Measurements from ENCODE around the gene C3orf33.

Gene C3orf33

DNA sequence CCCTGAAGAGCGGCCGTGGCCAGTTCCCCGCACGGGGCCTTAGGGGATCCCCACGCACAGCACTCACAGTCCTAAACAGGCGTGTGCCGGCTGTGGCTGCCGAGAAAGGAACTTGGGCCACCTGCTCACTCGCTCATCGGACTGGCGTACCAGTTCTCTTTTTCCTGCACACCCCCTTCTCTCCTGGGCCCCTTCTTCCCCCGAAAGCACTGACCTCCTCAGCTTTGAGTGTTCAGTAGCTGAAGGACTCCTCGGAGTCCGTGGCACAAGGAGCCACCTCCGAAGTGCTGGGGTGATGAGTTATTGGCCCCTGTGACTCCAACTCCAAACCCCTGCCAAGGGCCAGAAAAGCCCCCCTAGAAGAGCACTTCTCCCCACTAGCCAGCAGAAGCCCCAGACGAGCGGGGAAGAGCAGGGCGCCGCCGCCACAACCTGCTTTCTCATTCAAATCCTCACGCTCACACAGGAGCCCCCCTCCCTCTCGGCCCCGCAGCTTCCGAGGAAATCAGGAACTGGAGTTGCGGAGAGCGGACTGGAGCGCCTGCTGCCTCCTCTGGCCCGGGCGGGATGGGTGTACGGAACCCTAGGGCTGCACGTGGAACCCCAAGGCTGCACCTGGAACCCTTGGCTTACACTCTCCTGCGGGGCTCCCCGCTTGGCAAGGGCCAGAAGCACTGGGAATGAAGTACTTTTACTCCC lies 61.3 kb downstream of the C3orf33 start, which contains the start of gene PLCH1:
Gene PLCH1 (minus strand): TSS at position 446 of the 699 bp plus-strand sequence. CDS start 40,847 bp downstream, outside the sequence.
- TF ChIP-seq TOX (CRISPR knock-in tag; IDR thresholded peaks at IDR 0.05; ENCODE audit: borderline replicate concordance) (no peak), BACH2 (CRISPR knock-in tag; IDR thresholded peaks at IDR 0.05; ENCODE audit: borderline replicate concordance) (no peak), ESRRG (CRISPR knock-in tag; IDR thresholded peaks at IDR 0.05) (no peak), ZNF70 (CRISPR knock-in tag; IDR thresholded peaks at IDR 0.05) (no peak), TCF4 (CRISPR knock-in tag; IDR thresholded peaks at IDR 0.05; ENCODE audit: borderline replicate concordance) (no peak), CSDC2 (CRISPR knock-in tag; IDR thresholded peaks at IDR 0.05) (no peak)
- TF ChIP-seq, protein P1, sequence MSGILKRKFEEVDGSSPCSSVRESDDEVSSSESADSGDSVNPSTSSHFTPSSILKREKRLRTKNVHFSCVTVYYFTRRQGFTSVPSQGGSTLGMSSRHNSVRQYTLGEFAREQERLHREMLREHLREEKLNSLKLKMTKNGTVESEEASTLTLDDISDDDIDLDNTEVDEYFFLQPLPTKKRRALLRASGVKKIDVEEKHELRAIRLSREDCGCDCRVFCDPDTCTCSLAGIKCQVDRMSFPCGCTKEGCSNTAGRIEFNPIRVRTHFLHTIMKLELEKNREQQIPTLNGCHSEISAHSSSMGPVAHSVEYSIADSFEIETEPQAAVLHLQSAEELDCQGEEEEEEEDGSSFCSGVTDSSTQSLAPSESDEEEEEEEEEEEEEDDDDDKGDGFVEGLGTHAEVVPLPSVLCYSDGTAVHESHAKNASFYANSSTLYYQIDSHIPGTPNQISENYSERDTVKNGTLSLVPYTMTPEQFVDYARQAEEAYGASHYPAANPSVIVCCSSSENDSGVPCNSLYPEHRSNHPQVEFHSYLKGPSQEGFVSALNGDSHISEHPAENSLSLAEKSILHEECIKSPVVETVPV (CRISPR knock-in tag; IDR thresholded peaks at IDR 0.05): no peak
- TF ChIP-seq, protein P2, sequence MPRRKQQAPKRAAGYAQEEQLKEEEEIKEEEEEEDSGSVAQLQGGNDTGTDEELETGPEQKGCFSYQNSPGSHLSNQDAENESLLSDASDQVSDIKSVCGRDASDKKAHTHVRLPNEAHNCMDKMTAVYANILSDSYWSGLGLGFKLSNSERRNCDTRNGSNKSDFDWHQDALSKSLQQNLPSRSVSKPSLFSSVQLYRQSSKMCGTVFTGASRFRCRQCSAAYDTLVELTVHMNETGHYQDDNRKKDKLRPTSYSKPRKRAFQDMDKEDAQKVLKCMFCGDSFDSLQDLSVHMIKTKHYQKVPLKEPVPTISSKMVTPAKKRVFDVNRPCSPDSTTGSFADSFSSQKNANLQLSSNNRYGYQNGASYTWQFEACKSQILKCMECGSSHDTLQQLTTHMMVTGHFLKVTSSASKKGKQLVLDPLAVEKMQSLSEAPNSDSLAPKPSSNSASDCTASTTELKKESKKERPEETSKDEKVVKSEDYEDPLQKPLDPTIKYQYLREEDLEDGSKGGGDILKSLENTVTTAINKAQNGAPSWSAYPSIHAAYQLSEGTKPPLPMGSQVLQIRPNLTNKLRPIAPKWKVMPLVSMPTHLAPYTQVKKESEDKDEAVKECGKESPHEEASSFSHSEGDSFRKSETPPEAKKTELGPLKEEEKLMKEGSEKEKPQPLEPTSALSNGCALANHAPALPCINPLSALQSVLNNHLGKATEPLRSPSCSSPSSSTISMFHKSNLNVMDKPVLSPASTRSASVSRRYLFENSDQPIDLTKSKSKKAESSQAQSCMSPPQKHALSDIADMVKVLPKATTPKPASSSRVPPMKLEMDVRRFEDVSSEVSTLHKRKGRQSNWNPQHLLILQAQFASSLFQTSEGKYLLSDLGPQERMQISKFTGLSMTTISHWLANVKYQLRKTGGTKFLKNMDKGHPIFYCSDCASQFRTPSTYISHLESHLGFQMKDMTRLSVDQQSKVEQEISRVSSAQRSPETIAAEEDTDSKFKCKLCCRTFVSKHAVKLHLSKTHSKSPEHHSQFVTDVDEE (CRISPR knock-in tag; IDR thresholded peaks at IDR 0.05): no peak
- peak; percentile 87 for ATAC-seq

DNA sequence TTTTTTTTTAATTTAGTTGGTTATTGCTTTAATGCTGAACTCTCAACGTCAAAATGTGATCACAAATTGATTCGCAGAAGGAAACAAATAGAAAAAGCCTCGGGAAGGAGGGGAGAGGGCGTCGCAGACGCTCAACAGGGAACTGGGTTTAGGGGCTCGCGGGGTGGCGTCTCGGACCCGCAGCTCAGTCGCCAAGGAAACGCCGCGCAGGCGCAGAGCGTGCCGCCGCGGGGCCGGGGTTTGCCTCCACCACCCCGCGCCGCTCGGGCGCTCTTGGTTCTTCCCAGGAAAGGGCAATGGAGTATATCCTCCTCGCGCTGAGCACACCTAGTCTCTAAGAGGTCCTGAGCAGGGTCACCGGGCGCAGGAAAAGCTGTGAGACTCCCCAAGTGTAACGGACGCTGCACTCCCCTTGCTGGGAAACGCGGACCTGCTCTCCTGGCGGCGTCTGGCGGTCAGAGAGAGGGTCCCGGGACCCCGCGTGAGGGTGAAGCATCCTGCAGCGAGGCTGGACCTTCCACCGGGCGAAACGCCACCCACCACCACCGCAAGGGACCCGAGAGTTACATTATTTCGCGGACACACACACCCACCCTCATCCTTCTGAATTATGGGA lies 62.0 kb downstream of the C3orf33 start:
- ATAC-seq: peak; percentile 83
- TF ChIP-seq GLIS3 (CRISPR knock-in tag; IDR thresholded peaks at IDR 0.05): no peak
- TF ChIP-seq BACH2 (CRISPR knock-in tag; IDR thresholded peaks at IDR 0.05; ENCODE audit: borderline replicate concordance): no peak
- TF ChIP-seq ZC3H10 (CRISPR knock-in tag; IDR thresholded peaks at IDR 0.05): no peak
- TF ChIP-seq, protein P1 (CRISPR knock-in tag; IDR thresholded peaks at IDR 0.05): no peak
- no peak for TF ChIP-seq ZNF70 (CRISPR knock-in tag; IDR thresholded peaks at IDR 0.05)
- no peak for TF ChIP-seq OSR1 (CRISPR knock-in tag; IDR thresholded peaks at IDR 0.05)
- no peak for TF ChIP-seq ZFP30 (CRISPR knock-in tag; IDR thresholded peaks at IDR 0.05)
- no peak for TF ChIP-seq ISL1 (CRISPR knock-in tag; IDR thresholded peaks at IDR 0.05)
- TF ChIP-seq CSDC2 (CRISPR knock-in tag; IDR thresholded peaks at IDR 0.05): no peak
- no peak for TF ChIP-seq ZFP3 (CRISPR knock-in tag; IDR thresholded peaks at IDR 0.05)
- no peak for TF ChIP-seq ZNF8 (CRISPR knock-in tag; IDR thresholded peaks at IDR 0.05)
- TF ChIP-seq, protein P3, sequence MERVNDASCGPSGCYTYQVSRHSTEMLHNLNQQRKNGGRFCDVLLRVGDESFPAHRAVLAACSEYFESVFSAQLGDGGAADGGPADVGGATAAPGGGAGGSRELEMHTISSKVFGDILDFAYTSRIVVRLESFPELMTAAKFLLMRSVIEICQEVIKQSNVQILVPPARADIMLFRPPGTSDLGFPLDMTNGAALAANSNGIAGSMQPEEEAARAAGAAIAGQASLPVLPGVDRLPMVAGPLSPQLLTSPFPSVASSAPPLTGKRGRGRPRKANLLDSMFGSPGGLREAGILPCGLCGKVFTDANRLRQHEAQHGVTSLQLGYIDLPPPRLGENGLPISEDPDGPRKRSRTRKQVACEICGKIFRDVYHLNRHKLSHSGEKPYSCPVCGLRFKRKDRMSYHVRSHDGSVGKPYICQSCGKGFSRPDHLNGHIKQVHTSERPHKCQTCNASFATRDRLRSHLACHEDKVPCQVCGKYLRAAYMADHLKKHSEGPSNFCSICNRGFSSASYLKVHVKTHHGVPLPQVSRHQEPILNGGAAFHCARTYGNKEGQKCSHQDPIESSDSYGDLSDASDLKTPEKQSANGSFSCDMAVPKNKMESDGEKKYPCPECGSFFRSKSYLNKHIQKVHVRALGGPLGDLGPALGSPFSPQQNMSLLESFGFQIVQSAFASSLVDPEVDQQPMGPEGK (CRISPR knock-in tag; IDR thresholded peaks at IDR 0.05; ENCODE audit: borderline replicate concordance): no peak
- TF ChIP-seq RARB (CRISPR knock-in tag; IDR thresholded peaks at IDR 0.05): no peak
- TF ChIP-seq ZNF565 (CRISPR knock-in tag; conservative IDR thresholded peaks at IDR 0.05; ENCODE audit: low read depth): no peak
- TF ChIP-seq, protein P4, sequence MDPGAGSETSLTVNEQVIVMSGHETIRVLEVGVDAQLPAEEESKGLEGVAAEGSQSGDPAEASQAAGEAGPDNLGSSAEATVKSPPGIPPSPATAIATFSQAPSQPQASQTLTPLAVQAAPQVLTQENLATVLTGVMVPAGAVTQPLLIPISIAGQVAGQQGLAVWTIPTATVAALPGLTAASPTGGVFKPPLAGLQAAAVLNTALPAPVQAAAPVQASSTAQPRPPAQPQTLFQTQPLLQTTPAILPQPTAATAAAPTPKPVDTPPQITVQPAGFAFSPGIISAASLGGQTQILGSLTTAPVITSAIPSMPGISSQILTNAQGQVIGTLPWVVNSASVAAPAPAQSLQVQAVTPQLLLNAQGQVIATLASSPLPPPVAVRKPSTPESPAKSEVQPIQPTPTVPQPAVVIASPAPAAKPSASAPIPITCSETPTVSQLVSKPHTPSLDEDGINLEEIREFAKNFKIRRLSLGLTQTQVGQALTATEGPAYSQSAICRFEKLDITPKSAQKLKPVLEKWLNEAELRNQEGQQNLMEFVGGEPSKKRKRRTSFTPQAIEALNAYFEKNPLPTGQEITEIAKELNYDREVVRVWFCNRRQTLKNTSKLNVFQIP (CRISPR knock-in tag; IDR thresholded peaks at IDR 0.05; ENCODE audit: borderline replicate concordance, low read depth): no peak
- no peak for TF ChIP-seq PPARA (CRISPR knock-in tag; IDR thresholded peaks at IDR 0.05; ENCODE audit: borderline replicate concordance)
- TF ChIP-seq, protein P2 (CRISPR knock-in tag; IDR thresholded peaks at IDR 0.05): no peak
